Measurements from ENCODE around the gene PODXL.

Gene PODXL

GRCh38 chr7:131591687-131592319 lies 35.4 kb upstream of the PODXL start:
- Histone ChIP-seq H3K9ac (ENCODE audit: low read depth in 1 of 2, low read length in 2 of 2) (no peak overlapping the region), H3K27ac (ENCODE audit: low read depth, low read length) (no peak overlapping the region), H3K4me1 (ENCODE audit: control insufficient read depth in 1 of 2, insufficient read depth in 2 of 2, low read length in 2 of 2) (peaks cover 0 to 5% of the 10 kb centered on the region in 2 donors), H3K36me3 (ENCODE audit: control insufficient read depth in 1 of 2, insufficient read depth in 2 of 2, low read length in 2 of 2) (no peaks in the 10 kb centered on the region), H3K9me3 (ENCODE audit: control insufficient read depth in 1 of 2, low read length in 2 of 2) (no peaks in the 10 kb centered on the region), H3K27me3 (ENCODE audit: control insufficient read depth in 1 of 2, insufficient read depth in 2 of 2, low read length in 2 of 2) (peaks cover 0 to 9% of the 10 kb centered on the region in 2 donors), H3K4me3 (ENCODE audit: low read depth in 1 of 2, low read length in 2 of 2) (no peak overlapping the region)

DNA sequence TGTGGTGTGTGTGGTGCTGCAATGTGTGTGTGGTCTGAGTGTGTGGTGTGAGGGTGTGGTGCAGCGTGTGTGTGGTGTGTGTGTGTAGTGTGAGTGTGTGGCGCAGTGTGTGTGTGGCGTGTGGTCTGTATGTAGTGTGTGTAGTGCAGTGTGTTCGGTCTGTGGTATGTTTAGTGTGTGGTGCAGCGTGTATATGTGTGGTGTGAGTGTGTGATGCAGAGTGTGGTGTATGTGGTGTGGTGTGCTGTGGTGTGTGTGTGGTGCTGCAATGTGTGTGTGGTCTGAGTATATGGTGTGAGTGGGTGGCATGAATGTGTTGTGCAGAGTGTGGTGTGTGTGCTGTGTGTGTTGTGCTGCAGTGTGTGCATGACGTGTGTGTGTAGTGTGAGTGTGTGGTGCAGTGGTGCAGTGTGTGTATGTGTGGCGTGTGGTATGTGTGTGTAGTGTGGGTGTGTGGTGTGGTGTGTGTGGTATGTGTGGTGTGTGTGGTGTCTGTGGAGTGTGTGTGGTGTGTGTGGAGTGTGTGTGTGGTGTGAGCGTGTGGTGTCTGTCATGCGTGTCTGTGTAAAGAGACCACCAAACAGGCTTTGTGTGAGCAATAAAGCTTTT lies 31.0 kb upstream of the PODXL start:
- Histone ChIP-seq H3K27me3 (ENCODE audit: control insufficient read depth in 1 of 2, insufficient read depth in 2 of 2, low read length in 2 of 2) (peaks cover 0 to 9% of the 10 kb centered on the region in 2 donors), H3K9ac (ENCODE audit: low read depth in 1 of 2, low read length in 2 of 2) (no peak overlapping the region), H3K4me3 (ENCODE audit: low read depth in 1 of 2, low read length in 2 of 2) (no peak overlapping the region), H3K36me3 (ENCODE audit: control insufficient read depth in 1 of 2, insufficient read depth in 2 of 2, low read length in 2 of 2) (no peaks in the 10 kb centered on the region), H3K27ac (ENCODE audit: low read depth, low read length) (no peak overlapping the region), H3K4me1 (ENCODE audit: control insufficient read depth in 1 of 2, insufficient read depth in 2 of 2, low read length in 2 of 2) (peaks cover 0 to 7% of the 10 kb centered on the region in 2 donors), H3K9me3 (ENCODE audit: control insufficient read depth in 1 of 2, low read length in 2 of 2) (no peaks in the 10 kb centered on the region)

DNA sequence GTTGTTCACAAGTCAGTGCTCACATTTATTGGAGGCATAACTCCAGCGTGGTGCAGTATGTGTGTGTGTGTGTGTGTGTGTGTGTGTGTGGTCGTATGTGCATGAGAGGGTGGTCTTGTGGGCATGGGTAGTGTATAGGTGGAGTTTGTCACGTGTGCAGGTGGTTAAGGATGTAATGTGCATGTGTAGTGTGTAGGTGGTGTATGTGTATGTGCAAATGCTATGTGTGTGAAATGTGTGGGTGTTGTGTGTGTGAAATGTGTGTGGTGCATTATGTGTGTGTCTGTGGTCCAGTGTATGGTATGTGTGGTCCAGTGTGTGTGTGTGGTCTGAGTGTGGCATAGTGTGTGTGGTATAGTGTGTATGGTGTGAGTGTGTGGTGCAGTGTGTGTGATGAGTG lies 30.3 kb upstream of the PODXL start:
- Histone ChIP-seq H3K4me1 (ENCODE audit: control insufficient read depth in 1 of 2, insufficient read depth in 2 of 2, low read length in 2 of 2) (peaks cover 0 to 7% of the 10 kb centered on the region in 2 donors), H3K9me3 (ENCODE audit: control insufficient read depth in 1 of 2, low read length in 2 of 2) (no peaks in the 10 kb centered on the region), H3K36me3 (ENCODE audit: control insufficient read depth in 1 of 2, insufficient read depth in 2 of 2, low read length in 2 of 2) (no peaks in the 10 kb centered on the region), H3K27me3 (ENCODE audit: control insufficient read depth in 1 of 2, insufficient read depth in 2 of 2, low read length in 2 of 2) (peaks cover 0 to 7% of the 10 kb centered on the region in 2 donors), H3K4me3 (ENCODE audit: low read depth in 1 of 2, low read length in 2 of 2) (no peak overlapping the region), H3K9ac (ENCODE audit: low read depth in 1 of 2, low read length in 2 of 2) (no peak overlapping the region), H3K27ac (ENCODE audit: low read depth, low read length) (no peak overlapping the region)

DNA sequence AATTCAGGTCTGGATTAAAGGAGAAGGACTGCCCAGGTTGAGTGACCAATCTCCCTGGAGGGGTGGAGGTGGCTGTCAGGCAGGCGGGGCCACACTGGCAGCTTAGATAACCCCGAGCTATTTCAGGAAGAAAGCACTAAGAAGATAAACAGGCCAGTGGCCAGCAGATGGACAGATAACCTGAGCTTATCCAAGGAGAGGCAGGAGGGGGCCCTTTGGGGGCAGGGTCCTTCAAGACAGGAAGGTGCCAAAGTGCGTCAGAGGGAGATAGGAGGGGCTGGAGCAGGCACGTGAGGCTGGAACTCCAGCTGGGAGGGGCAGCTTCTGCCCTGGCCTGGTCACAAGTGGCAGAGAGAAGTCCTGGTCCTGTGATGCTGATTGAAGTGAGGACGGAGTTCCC lies 29.8 kb upstream of the PODXL start:
- Histone ChIP-seq H3K9ac (ENCODE audit: low read depth in 1 of 2, low read length in 2 of 2) (no peak overlapping the region), H3K4me1 (ENCODE audit: control insufficient read depth in 1 of 2, insufficient read depth in 2 of 2, low read length in 2 of 2) (peaks cover 0 to 7% of the 10 kb centered on the region in 2 donors), H3K9me3 (ENCODE audit: control insufficient read depth in 1 of 2, low read length in 2 of 2) (no peaks in the 10 kb centered on the region), H3K27me3 (ENCODE audit: control insufficient read depth in 1 of 2, insufficient read depth in 2 of 2, low read length in 2 of 2) (peaks cover 0 to 7% of the 10 kb centered on the region in 2 donors), H3K36me3 (ENCODE audit: control insufficient read depth in 1 of 2, insufficient read depth in 2 of 2, low read length in 2 of 2) (no peaks in the 10 kb centered on the region), H3K27ac (ENCODE audit: low read depth, low read length) (no peak overlapping the region), H3K4me3 (ENCODE audit: low read depth in 1 of 2, low read length in 2 of 2) (no peak overlapping the region)

GRCh38 chr7:131583430-131583829 lies 27.0 kb upstream of the PODXL start:
- no peak overlapping the region for H3K9ac ChIP-seq (ENCODE audit: low read depth in 1 of 2, low read length in 2 of 2)
- no peaks in the 10 kb centered on the region for H3K36me3 ChIP-seq (ENCODE audit: control insufficient read depth in 1 of 2, insufficient read depth in 2 of 2, low read length in 2 of 2)
- H3K4me1 ChIP-seq (ENCODE audit: control insufficient read depth in 1 of 2, insufficient read depth in 2 of 2, low read length in 2 of 2) = peaks cover 0 to 7% of the 10 kb centered on the region in 2 donors
- no peaks in the 10 kb centered on the region for H3K9me3 ChIP-seq (ENCODE audit: control insufficient read depth in 1 of 2, low read length in 2 of 2)
- H3K27ac ChIP-seq (ENCODE audit: low read depth, low read length) = no peak overlapping the region
- H3K27me3 ChIP-seq (ENCODE audit: control insufficient read depth in 1 of 2, insufficient read depth in 2 of 2, low read length in 2 of 2) = peaks cover 0 to 7% of the 10 kb centered on the region in 2 donors
- no peak overlapping the region for H3K4me3 ChIP-seq (ENCODE audit: low read depth in 1 of 2, low read length in 2 of 2)

DNA sequence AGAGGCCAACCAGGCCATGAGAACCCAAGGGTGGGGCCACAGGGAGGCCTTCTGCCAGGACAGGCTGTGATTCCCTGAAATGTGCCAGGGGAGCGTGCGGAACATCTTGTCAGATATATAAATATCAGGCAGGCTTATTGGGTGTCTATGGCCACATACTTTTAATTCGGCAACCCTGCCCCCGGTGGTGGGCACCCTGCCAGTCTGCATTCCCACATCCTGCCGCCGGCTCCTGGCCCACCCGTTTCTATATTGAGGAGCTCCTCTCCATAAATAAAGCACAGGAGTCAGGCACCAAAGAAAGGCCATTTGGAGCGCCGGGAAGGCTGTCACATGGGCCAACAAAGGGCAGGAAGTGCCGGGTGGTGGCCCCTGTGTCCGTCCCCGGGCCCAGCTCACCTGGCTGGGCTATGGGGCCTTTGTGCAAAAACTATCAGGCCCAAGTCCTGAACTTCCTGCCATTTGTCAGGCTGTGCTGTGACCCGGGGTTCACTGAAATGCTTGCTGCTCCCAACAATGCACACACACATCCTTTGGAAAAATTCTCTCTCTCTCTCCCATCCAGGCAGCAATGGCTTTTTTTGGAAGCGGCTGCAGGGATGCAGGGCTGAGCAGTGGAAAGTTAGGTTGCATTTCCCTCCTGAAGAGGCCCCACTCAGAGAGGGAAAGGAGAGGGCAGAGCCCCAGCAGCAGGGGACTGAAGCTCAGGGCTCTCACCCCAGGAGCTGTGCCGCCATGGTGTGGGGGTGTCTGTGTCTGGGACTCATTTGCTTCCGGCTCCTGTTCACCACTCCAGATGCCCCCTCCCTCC lies 25.0 kb upstream of the PODXL start:
- Histone ChIP-seq H3K9ac (ENCODE audit: low read depth in 1 of 2, low read length in 2 of 2) (no peak overlapping the region), H3K27me3 (ENCODE audit: control insufficient read depth in 1 of 2, insufficient read depth in 2 of 2, low read length in 2 of 2) (no peaks in the 10 kb centered on the region), H3K4me1 (ENCODE audit: control insufficient read depth in 1 of 2, insufficient read depth in 2 of 2, low read length in 2 of 2) (no peaks in the 10 kb centered on the region), H3K4me3 (ENCODE audit: low read depth in 1 of 2, low read length in 2 of 2) (no peak overlapping the region), H3K36me3 (ENCODE audit: control insufficient read depth in 1 of 2, insufficient read depth in 2 of 2, low read length in 2 of 2) (no peaks in the 10 kb centered on the region), H3K27ac (ENCODE audit: low read depth, low read length) (no peak overlapping the region), H3K9me3 (ENCODE audit: control insufficient read depth in 1 of 2, low read length in 2 of 2) (no peaks in the 10 kb centered on the region)

- no peaks in the 10 kb centered on the region for H3K36me3 ChIP-seq (ENCODE audit: control insufficient read depth in 1 of 2, insufficient read depth in 2 of 2, low read length in 2 of 2)
- no peak overlapping the region for H3K4me3 ChIP-seq (ENCODE audit: low read depth in 1 of 2, low read length in 2 of 2)
- no peaks in the 10 kb centered on the region for H3K4me1 ChIP-seq (ENCODE audit: control insufficient read depth in 1 of 2, insufficient read depth in 2 of 2, low read length in 2 of 2)
- H3K27ac ChIP-seq (ENCODE audit: low read depth, low read length) = no peak overlapping the region
- no peaks in the 10 kb centered on the region for H3K9me3 ChIP-seq (ENCODE audit: control insufficient read depth in 1 of 2, low read length in 2 of 2)
- H3K27me3 ChIP-seq (ENCODE audit: control insufficient read depth in 1 of 2, insufficient read depth in 2 of 2, low read length in 2 of 2) = no peaks in the 10 kb centered on the region
- H3K9ac ChIP-seq (ENCODE audit: low read depth in 1 of 2, low read length in 2 of 2) = no peak overlapping the region
These were observed 22.2 kb upstream of the PODXL start for GRCh38 chr7:131578602-131579001.

DNA sequence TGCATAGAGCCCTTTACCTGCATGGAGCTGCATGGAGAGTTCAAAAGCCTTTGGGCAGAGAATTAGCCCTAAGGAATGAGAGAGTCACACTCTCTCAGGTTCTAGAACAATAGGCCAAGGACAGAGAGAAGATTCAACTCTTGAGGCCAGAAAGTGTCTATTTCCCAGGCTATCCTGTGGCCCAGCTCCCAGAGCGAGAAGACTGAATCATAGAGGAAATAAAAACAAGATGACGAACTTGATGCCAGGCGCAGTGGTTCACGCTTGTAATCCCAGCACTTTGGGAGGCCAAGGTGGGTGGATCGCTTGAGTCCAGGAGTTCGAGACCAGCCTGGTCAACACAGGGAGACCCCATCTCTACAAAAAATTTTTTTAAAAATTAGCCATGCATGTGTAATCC lies 18.3 kb upstream of the PODXL start:
- no peaks in the 10 kb centered on the region for H3K36me3 ChIP-seq (ENCODE audit: control insufficient read depth in 1 of 2, insufficient read depth in 2 of 2, low read length in 2 of 2)
- H3K4me3 ChIP-seq (ENCODE audit: low read depth in 1 of 2, low read length in 2 of 2) = no peak overlapping the region
- H3K27me3 ChIP-seq (ENCODE audit: control insufficient read depth in 1 of 2, insufficient read depth in 2 of 2, low read length in 2 of 2) = no peaks in the 10 kb centered on the region
- no peaks in the 10 kb centered on the region for H3K9me3 ChIP-seq (ENCODE audit: control insufficient read depth in 1 of 2, low read length in 2 of 2)
- no peaks in the 10 kb centered on the region for H3K4me1 ChIP-seq (ENCODE audit: control insufficient read depth in 1 of 2, insufficient read depth in 2 of 2, low read length in 2 of 2)
- H3K27ac ChIP-seq (ENCODE audit: low read depth, low read length) = no peak overlapping the region
- H3K9ac ChIP-seq (ENCODE audit: low read depth in 1 of 2, low read length in 2 of 2) = no peak overlapping the region

GRCh38 chr7:131570401-131570800 lies 14.0 kb upstream of the PODXL start:
- no peaks in the 10 kb centered on the region for H3K27me3 ChIP-seq (ENCODE audit: control insufficient read depth in 1 of 2, insufficient read depth in 2 of 2, low read length in 2 of 2)
- H3K9ac ChIP-seq (ENCODE audit: low read depth in 1 of 2, low read length in 2 of 2) = no peak overlapping the region
- no peaks in the 10 kb centered on the region for H3K4me1 ChIP-seq (ENCODE audit: control insufficient read depth in 1 of 2, insufficient read depth in 2 of 2, low read length in 2 of 2)
- no peaks in the 10 kb centered on the region for H3K36me3 ChIP-seq (ENCODE audit: control insufficient read depth in 1 of 2, insufficient read depth in 2 of 2, low read length in 2 of 2)
- no peaks in the 10 kb centered on the region for H3K9me3 ChIP-seq (ENCODE audit: control insufficient read depth in 1 of 2, low read length in 2 of 2)
- H3K4me3 ChIP-seq (ENCODE audit: low read depth in 1 of 2, low read length in 2 of 2) = no peak overlapping the region
- H3K27ac ChIP-seq (ENCODE audit: low read depth, low read length) = no peak overlapping the region

GRCh38 chr7:131568970-131569369 lies 12.5 kb upstream of the PODXL start:
- no peaks in the 10 kb centered on the region for H3K4me1 ChIP-seq (ENCODE audit: control insufficient read depth in 1 of 2, insufficient read depth in 2 of 2, low read length in 2 of 2)
- no peaks in the 10 kb centered on the region for H3K36me3 ChIP-seq (ENCODE audit: control insufficient read depth in 1 of 2, insufficient read depth in 2 of 2, low read length in 2 of 2)
- no peak overlapping the region for H3K9ac ChIP-seq (ENCODE audit: low read depth in 1 of 2, low read length in 2 of 2)
- no peaks in the 10 kb centered on the region for H3K9me3 ChIP-seq (ENCODE audit: control insufficient read depth in 1 of 2, low read length in 2 of 2)
- no peak overlapping the region for H3K27ac ChIP-seq (ENCODE audit: low read depth, low read length)
- no peak overlapping the region for H3K4me3 ChIP-seq (ENCODE audit: low read depth in 1 of 2, low read length in 2 of 2)
- no peaks in the 10 kb centered on the region for H3K27me3 ChIP-seq (ENCODE audit: control insufficient read depth in 1 of 2, insufficient read depth in 2 of 2, low read length in 2 of 2)

Measured in duodenal mucosa (tissue), 2 donors.